ENCODE measurements around the gene GOPC. TPM values are rescaled to one million over a fixed set of nuclear protein-coding genes. Genes with fewer than 3 reads are reported as not detected.

GOPC gene
- total and polyA plus RNA-seq, 3 donors from 2014 or later, result 26.6 to 29.9 (median 28.8) TPM

DNA sequence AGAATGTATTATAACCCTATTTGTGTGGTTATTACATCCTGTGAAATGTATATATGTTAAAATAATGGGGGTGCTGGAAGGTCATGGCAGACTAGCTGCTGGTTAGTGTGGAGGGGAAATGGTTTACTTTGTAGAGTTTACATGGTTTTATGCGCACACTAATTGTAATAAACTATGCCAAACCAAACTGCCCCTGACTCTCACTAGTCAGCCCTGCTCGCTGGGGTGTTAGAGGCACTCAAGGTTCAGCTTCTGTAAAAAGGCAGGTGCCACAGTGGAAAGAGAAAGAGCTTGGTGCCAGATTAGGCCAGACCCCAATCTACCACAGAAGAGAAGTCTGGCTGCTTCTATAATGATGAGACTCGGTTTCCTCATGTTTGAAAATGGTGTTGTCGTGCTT is 52.7 kb downstream of the GOPC start:
- H3K4me3 ChIP-seq, result no peak overlapping the region
- intact Hi-C loops (cut with DNase I; ENCODE audit: low total_unique reads), result loop anchor here (10.0 kb wide), 1 partner anchor 95 kb away; no protein-coding TSS in a partner anchor
- H3K27me3 ChIP-seq, result no peaks in the 10 kb centered on the region
- no peaks in the 10 kb centered on the region for H3K36me3 ChIP-seq (ENCODE audit: low read depth, missing control alignments)
- DNase-seq, result no peak
- H3K4me1 ChIP-seq, result peaks cover 3% of the 10 kb centered on the region
- WGBS, 2 donors, result 97 to 98% methylated on average over 4 of the region's 4 CpGs
- TF ChIP-seq, protein P1, sequence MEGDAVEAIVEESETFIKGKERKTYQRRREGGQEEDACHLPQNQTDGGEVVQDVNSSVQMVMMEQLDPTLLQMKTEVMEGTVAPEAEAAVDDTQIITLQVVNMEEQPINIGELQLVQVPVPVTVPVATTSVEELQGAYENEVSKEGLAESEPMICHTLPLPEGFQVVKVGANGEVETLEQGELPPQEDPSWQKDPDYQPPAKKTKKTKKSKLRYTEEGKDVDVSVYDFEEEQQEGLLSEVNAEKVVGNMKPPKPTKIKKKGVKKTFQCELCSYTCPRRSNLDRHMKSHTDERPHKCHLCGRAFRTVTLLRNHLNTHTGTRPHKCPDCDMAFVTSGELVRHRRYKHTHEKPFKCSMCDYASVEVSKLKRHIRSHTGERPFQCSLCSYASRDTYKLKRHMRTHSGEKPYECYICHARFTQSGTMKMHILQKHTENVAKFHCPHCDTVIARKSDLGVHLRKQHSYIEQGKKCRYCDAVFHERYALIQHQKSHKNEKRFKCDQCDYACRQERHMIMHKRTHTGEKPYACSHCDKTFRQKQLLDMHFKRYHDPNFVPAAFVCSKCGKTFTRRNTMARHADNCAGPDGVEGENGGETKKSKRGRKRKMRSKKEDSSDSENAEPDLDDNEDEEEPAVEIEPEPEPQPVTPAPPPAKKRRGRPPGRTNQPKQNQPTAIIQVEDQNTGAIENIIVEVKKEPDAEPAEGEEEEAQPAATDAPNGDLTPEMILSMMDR (IDR thresholded peaks at IDR 0.05), result no peak
- no peak for TF ChIP-seq POLR2A (IDR thresholded peaks at IDR 0.05)
- no peaks in the 10 kb centered on the region for H3K9me3 ChIP-seq
- H3K27ac ChIP-seq, result no peak overlapping the region

DNA sequence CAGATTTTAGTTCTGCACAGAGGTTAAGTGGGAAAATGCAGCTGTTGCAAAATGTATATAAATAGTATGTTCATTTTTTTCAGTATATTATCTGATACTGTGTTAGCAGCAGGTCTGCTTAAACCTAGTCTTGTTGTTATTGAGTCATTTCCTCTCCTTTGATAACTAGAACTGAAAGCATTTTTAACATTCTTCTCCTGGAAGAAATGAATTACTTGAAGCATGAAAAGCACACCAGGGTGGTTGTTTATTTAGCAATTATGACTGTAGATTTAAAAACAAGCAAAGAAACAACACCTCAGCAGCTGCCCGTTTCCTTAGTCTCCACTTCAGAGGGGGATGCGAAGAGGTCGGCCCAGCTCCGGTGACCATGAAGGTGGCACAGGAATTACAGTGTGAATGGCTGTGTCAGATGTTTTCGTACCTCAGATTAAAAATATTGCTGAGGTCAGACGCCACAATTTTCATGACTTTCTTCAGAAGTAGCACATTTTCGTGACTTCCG is 53.5 kb downstream of the GOPC start:
- no peaks in the 10 kb centered on the region for H3K9me3 ChIP-seq
- 79 to 88% methylated on average over 8 of the region's 8 CpGs for WGBS, 2 donors
- H3K27me3 ChIP-seq, result no peaks in the 10 kb centered on the region
- peaks cover 3% of the 10 kb centered on the region for H3K4me1 ChIP-seq
- H3K4me3 ChIP-seq, result no peak overlapping the region
- DNase-seq, result no peak
- no peak overlapping the region for H3K27ac ChIP-seq
- TF ChIP-seq, protein P1 (IDR thresholded peaks at IDR 0.05), result no peak
- TF ChIP-seq POLR2A (IDR thresholded peaks at IDR 0.05), result no peak
- no peaks in the 10 kb centered on the region for H3K36me3 ChIP-seq (ENCODE audit: low read depth, missing control alignments)
- intact Hi-C loops (cut with DNase I; ENCODE audit: low total_unique reads), result no loop called here

DNA sequence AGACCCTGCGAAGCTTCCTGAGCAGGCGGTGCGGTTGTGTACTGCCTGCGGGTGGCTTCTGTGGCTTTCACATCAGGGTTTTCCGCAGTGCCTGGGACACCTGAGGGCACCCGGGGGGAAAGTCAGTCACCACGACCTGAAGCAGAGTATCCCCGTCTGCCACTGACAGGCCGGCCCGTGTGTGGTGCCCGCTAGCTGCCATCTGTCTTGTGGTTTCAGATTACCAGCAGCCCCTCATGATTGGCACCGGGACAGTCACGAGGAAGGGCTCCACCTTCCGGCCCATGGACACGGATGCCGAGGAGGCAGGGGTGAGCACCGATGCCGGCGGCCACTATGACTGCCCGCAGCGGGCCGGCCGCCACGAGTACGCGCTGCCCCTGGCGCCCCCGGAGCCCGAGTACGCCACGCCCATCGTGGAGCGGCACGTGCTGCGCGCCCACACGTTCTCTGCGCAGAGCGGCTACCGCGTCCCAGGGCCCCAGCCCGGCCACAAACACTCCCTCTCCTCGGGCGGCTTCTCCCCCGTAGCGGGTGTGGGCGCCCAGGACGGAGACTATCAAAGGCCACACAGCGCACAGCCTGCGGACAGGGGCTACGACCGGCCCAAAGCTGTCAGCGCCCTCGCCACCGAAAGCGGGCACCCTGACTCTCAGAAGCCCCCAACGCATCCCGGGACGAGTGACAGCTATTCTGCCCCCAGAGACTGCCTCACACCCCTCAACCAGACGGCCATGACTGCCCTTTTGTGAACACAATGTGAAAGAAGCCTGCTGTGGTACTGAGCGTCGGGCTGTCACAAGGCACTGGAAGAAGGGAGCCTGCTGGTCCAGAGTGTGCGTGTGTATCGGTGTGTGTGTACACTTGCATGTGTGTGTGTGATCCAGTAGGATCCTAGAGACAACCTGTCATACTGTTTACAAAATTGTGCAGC is 54.4 kb downstream of the GOPC start:
- WGBS, 2 donors, result 16 to 27% methylated on average over 18 to 36 of the region's 64 CpGs
- no peaks in the 10 kb centered on the region for H3K9me3 ChIP-seq
- peaks cover 3% of the 10 kb centered on the region for H3K4me1 ChIP-seq
- H3K27me3 ChIP-seq, result no peaks in the 10 kb centered on the region
- DNase-seq, result peak; percentile 79
- intact Hi-C loops (cut with DNase I; ENCODE audit: low total_unique reads), result no loop called here
- TF ChIP-seq, protein P1 (IDR thresholded peaks at IDR 0.05), result no peak
- no peak for TF ChIP-seq POLR2A (IDR thresholded peaks at IDR 0.05)
- peak overlapping the region; percentile 45 to 63 for H3K4me3 ChIP-seq
- no peaks in the 10 kb centered on the region for H3K36me3 ChIP-seq (ENCODE audit: low read depth, missing control alignments)
- H3K27ac ChIP-seq, result no peak overlapping the region

DNA sequence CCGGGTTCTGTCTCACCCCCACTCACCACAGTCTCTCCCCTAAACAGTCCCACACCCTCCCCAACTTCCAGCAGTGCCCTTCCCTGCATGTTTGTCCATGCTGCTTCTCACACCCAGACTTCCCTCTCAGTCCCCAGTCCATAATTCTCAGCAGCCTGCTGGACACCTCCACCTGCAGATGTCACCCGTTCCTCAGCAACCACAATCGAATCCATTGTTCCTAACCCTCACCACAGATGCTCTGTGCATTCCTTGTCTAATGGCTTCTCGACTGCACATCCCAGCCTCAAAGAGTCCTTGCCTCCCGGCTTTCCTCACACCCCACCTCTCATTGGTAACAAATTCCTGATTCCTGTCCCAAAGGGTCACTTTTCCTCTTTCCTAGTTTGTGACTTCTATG is 55.6 kb downstream of the GOPC start:
- TF ChIP-seq, protein P1 (IDR thresholded peaks at IDR 0.05), result no peak
- no peak for TF ChIP-seq POLR2A (IDR thresholded peaks at IDR 0.05)
- no peak for DNase-seq
- H3K4me1 ChIP-seq, result peaks cover 3% of the 10 kb centered on the region
- no peaks in the 10 kb centered on the region for H3K9me3 ChIP-seq
- no peaks in the 10 kb centered on the region for H3K36me3 ChIP-seq (ENCODE audit: low read depth, missing control alignments)
- H3K27me3 ChIP-seq, result no peaks in the 10 kb centered on the region
- intact Hi-C loops (cut with DNase I; ENCODE audit: low total_unique reads), result no loop called here
- H3K4me3 ChIP-seq, result no peak overlapping the region
- WGBS, 2 donors, result 76 to 81% methylated on average over 5 of the region's 5 CpGs
- H3K27ac ChIP-seq, result no peak overlapping the region
